ENCODE results near the gene MTF2. TPM values are rescaled to one million over a fixed set of nuclear protein-coding genes. Genes with fewer than 3 reads are reported as not detected.

The MTF2 gene
- total RNA-seq, 4 donors from 2014 or later: 29.1 to 70.9 (median 31.8) TPM

GRCh38 chr1:93137604-93138292 lies 58.7 kb downstream of the MTF2 start:
- intact Hi-C loops (cut with DNase I; ENCODE audit: low total_unique reads): no loop called here
- no peak for DNase-seq
- H3K27me3 ChIP-seq: no peaks in the 10 kb centered on the region
- no peak overlapping the region for H3K27ac ChIP-seq
- H3K4me3 ChIP-seq: no peak overlapping the region
- no peaks in the 10 kb centered on the region for H3K9me3 ChIP-seq
- H3K4me1 ChIP-seq: no peaks in the 10 kb centered on the region
- TF ChIP-seq CTCF (IDR thresholded peaks at IDR 0.05) (no peak), POLR2A (IDR thresholded peaks at IDR 0.05) (no peak)
- H3K36me3 ChIP-seq: no peaks in the 10 kb centered on the region

GRCh38 chr1:93140106-93140505 lies 61.0 kb downstream of the MTF2 start:
- no peaks in the 10 kb centered on the region for H3K4me1 ChIP-seq
- H3K4me3 ChIP-seq: no peak overlapping the region
- H3K27me3 ChIP-seq: no peaks in the 10 kb centered on the region
- no peaks in the 10 kb centered on the region for H3K36me3 ChIP-seq
- no peaks in the 10 kb centered on the region for H3K9me3 ChIP-seq
- H3K27ac ChIP-seq: no peak overlapping the region
- DNase-seq: no peak
- no peak for TF ChIP-seq POLR2A (IDR thresholded peaks at IDR 0.05)
- TF ChIP-seq CTCF (IDR thresholded peaks at IDR 0.05): no peak
- intact Hi-C loops (cut with DNase I; ENCODE audit: low total_unique reads): no loop called here

- no peak for TF ChIP-seq POLR2A (IDR thresholded peaks at IDR 0.05)
- no peak for TF ChIP-seq CTCF (IDR thresholded peaks at IDR 0.05)
- intact Hi-C loops (cut with DNase I; ENCODE audit: low total_unique reads): no loop called here
- H3K4me3 ChIP-seq: no peak overlapping the region
- no peaks in the 10 kb centered on the region for H3K36me3 ChIP-seq
- H3K9me3 ChIP-seq: no peaks in the 10 kb centered on the region
- no peak for DNase-seq
- H3K27ac ChIP-seq: no peak overlapping the region
- H3K27me3 ChIP-seq: no peaks in the 10 kb centered on the region
- H3K4me1 ChIP-seq: no peaks in the 10 kb centered on the region
Observed at GRCh38 chr1:93142161-93142560, 63.1 kb downstream of the MTF2 start.

- H3K4me1 ChIP-seq: no peaks in the 10 kb centered on the region
- no peak for TF ChIP-seq CTCF (IDR thresholded peaks at IDR 0.05)
- no peak for TF ChIP-seq POLR2A (IDR thresholded peaks at IDR 0.05)
- no peak overlapping the region for H3K4me3 ChIP-seq
- intact Hi-C loops (cut with DNase I; ENCODE audit: low total_unique reads): no loop called here
- DNase-seq: no peak
- H3K36me3 ChIP-seq: no peaks in the 10 kb centered on the region
- no peaks in the 10 kb centered on the region for H3K27me3 ChIP-seq
- no peak overlapping the region for H3K27ac ChIP-seq
- no peaks in the 10 kb centered on the region for H3K9me3 ChIP-seq
Observed at GRCh38 chr1:93143136-93143535, 64.1 kb downstream of the MTF2 start.

GRCh38 chr1:93143769-93144168 lies 64.7 kb downstream of the MTF2 start:
- Histone ChIP-seq H3K4me1 (no peaks in the 10 kb centered on the region), H3K9me3 (no peaks in the 10 kb centered on the region), H3K27me3 (no peaks in the 10 kb centered on the region), H3K4me3 (no peak overlapping the region), H3K27ac (no peak overlapping the region), H3K36me3 (no peaks in the 10 kb centered on the region)
- intact Hi-C loops (cut with DNase I; ENCODE audit: low total_unique reads): no loop called here
- no peak for DNase-seq
- no peak for TF ChIP-seq POLR2A (IDR thresholded peaks at IDR 0.05)
- no peak for TF ChIP-seq CTCF (IDR thresholded peaks at IDR 0.05)

Data from uterus (tissue), 4 donors.